Activated CD8-positive, alpha-beta memory T cell treated with anti-CD3 and anti-CD28 coated beads, Interleukin-2, amount 10 ng/mL, durations not matched to agents 7 days and 5 days (primary cell): Measurements from ENCODE around the gene NR2F2. TPM values are rescaled to one million over a fixed set of nuclear protein-coding genes. Genes with fewer than 3 reads are reported as not detected.

ENCODE experiments used
- ATAC-seq: fragments of 150-1000 bp; cut with Tn5 transposase; one replicate; pipeline ENCODE4 v1.10.0; 2021; ENCODE audit warnings: moderate library complexity
- CTCF ChIA-PET: fragments of 350-600 bp; sonication (Branson Sonifier 250); formaldehyde crosslinking; loops from one replicate; lab custom pipeline; 2021; ENCODE audit warnings: antibody characterized with exemption; lab: Charles Lee
- DNase-seq: peaks from one replicate; pipeline ENCODE4 v3.0.0-alpha.2; 2020
- H3K27ac Mint-ChIP-seq: one replicate; pipeline ENCODE4 v1.8.0; 2021; ENCODE audit warnings: mild to moderate bottlenecking, mixed read lengths
- H3K27me3 Mint-ChIP-seq: one replicate; pipeline ENCODE4 v1.8.0; 2021; ENCODE audit warnings: mixed read lengths
- H3K36me3 Mint-ChIP-seq: one replicate; pipeline ENCODE4 v1.8.0; 2021; ENCODE audit warnings: mild to moderate bottlenecking, mixed read lengths
- H3K4me1 Mint-ChIP-seq: one replicate; pipeline ENCODE4 v1.8.0; 2021; ENCODE audit warnings: mixed read lengths
- H3K4me3 Mint-ChIP-seq: one replicate; pipeline ENCODE4 v1.8.0; 2021; ENCODE audit warnings: mild to moderate bottlenecking, moderate library complexity, mixed read lengths
- H3K9me3 Mint-ChIP-seq: one replicate; pipeline ENCODE4 v1.8.0; 2022; ENCODE audit warnings: low read depth, mixed read lengths
- total RNA-seq, 2 experiments: library from RNA; stranded (reverse); gene quantifications; one replicate each; pipeline ENCODE4 v1.2.3, GENCODE V29; 2021

The NR2F2 gene
- total RNA-seq, 2 experiments from 2014 or later, result not detected

GRCh38 chr15:96345560-96346399 is 15.3 kb downstream of the NR2F2 start:
- Mint-ChIP-seq H3K9me3 (no peaks in the 10 kb centered on the region), H3K36me3 (peaks cover 6% of the 10 kb centered on the region), H3K4me1 (peaks cover 2% of the 10 kb centered on the region), H3K27me3 (peaks cover 95% of the 10 kb centered on the region), H3K4me3 (no peak overlapping the region), H3K27ac (no peak overlapping the region)
- DNase-seq, result no peak
- ATAC-seq, result no peak
- CTCF ChIA-PET, result no interaction called here

- DNase-seq, result no peak
- Mint-ChIP-seq H3K9me3 (no peaks in the 10 kb centered on the region), H3K4me1 (peaks cover 2% of the 10 kb centered on the region), H3K27me3 (peaks cover 97% of the 10 kb centered on the region), H3K27ac (no peak overlapping the region), H3K4me3 (no peak overlapping the region), H3K36me3 (peaks cover 5% of the 10 kb centered on the region)
- no peak for ATAC-seq
- CTCF ChIA-PET, result no interaction called here
Measured at GRCh38 chr15:96346409-96346970, 16.0 kb downstream of the NR2F2 start.

- H3K27ac Mint-ChIP-seq, result peak overlapping the region; percentile 32
- DNase-seq, result no peak
- ATAC-seq, result no peak
- H3K9me3 Mint-ChIP-seq, result no peaks in the 10 kb centered on the region
- peaks cover 96% of the 10 kb centered on the region for H3K27me3 Mint-ChIP-seq
- no peak overlapping the region for H3K4me3 Mint-ChIP-seq
- CTCF ChIA-PET, result no interaction called here
- peaks cover 4% of the 10 kb centered on the region for H3K36me3 Mint-ChIP-seq
- H3K4me1 Mint-ChIP-seq, result peaks cover 2% of the 10 kb centered on the region
Measured at GRCh38 chr15:96347181-96348111, 16.9 kb downstream of the NR2F2 start.

- H3K4me1 Mint-ChIP-seq, result peaks cover 2% of the 10 kb centered on the region
- DNase-seq (no peak), ATAC-seq (no peak)
- no peaks in the 10 kb centered on the region for H3K9me3 Mint-ChIP-seq
- H3K27me3 Mint-ChIP-seq, result peaks cover 96% of the 10 kb centered on the region
- no peak overlapping the region for H3K27ac Mint-ChIP-seq
- CTCF ChIA-PET, result no interaction called here
- peaks cover 2% of the 10 kb centered on the region for H3K36me3 Mint-ChIP-seq
- H3K4me3 Mint-ChIP-seq, result no peak overlapping the region
Measured at GRCh38 chr15:96348112-96349027, 17.9 kb downstream of the NR2F2 start.

- CTCF ChIA-PET, result no interaction called here
- peaks cover 2% of the 10 kb centered on the region for H3K36me3 Mint-ChIP-seq
- no peak overlapping the region for H3K4me3 Mint-ChIP-seq
- H3K9me3 Mint-ChIP-seq, result peaks cover 2% of the 10 kb centered on the region
- ATAC-seq (no peak), DNase-seq (no peak)
- no peak overlapping the region for H3K27ac Mint-ChIP-seq
- peaks cover 2% of the 10 kb centered on the region for H3K4me1 Mint-ChIP-seq
- H3K27me3 Mint-ChIP-seq, result peaks cover 94% of the 10 kb centered on the region
Measured at GRCh38 chr15:96349034-96349856, 18.7 kb downstream of the NR2F2 start.

- Mint-ChIP-seq H3K27me3 (peaks cover 86% of the 10 kb centered on the region), H3K27ac (no peak overlapping the region), H3K4me3 (no peak overlapping the region), H3K9me3 (peaks cover 2% of the 10 kb centered on the region), H3K36me3 (peaks cover 2% of the 10 kb centered on the region), H3K4me1 (peaks cover 2% of the 10 kb centered on the region)
- ATAC-seq (no peak), DNase-seq (no peak)
- CTCF ChIA-PET, result no interaction called here
Measured at GRCh38 chr15:96349857-96350720, 19.6 kb downstream of the NR2F2 start.

GRCh38 chr15:96350934-96351724 is 20.6 kb downstream of the NR2F2 start:
- ATAC-seq, result no peak
- Mint-ChIP-seq H3K4me3 (no peak overlapping the region), H3K9me3 (peaks cover 2% of the 10 kb centered on the region), H3K27ac (no peak overlapping the region), H3K36me3 (peaks cover 2% of the 10 kb centered on the region), H3K4me1 (peaks cover under 1% of the 10 kb centered on the region), H3K27me3 (peaks cover 75% of the 10 kb centered on the region)
- no peak for DNase-seq
- CTCF ChIA-PET, result no interaction called here

GRCh38 chr15:96351761-96352603 is 21.5 kb downstream of the NR2F2 start:
- Mint-ChIP-seq H3K27me3 (peaks cover 67% of the 10 kb centered on the region), H3K27ac (no peak overlapping the region), H3K36me3 (peaks cover 2% of the 10 kb centered on the region)

GRCh38 chr15:96352604-96353405 is 22.3 kb downstream of the NR2F2 start:
- CTCF ChIA-PET, result no interaction called here
- H3K36me3 Mint-ChIP-seq, result peaks cover 2% of the 10 kb centered on the region
- no peak overlapping the region for H3K4me3 Mint-ChIP-seq
- DNase-seq, result no peak
- H3K27me3 Mint-ChIP-seq, result peaks cover 63% of the 10 kb centered on the region
- H3K27ac Mint-ChIP-seq, result no peak overlapping the region
- ATAC-seq, result no peak
- peaks cover 14% of the 10 kb centered on the region for H3K4me1 Mint-ChIP-seq
- H3K9me3 Mint-ChIP-seq, result peaks cover 2% of the 10 kb centered on the region

More at GRCh38 chr15:96351761-96352603, 21.5 kb downstream of the NR2F2 start:
- CTCF ChIA-PET, result no interaction called here
- Mint-ChIP-seq H3K4me3 (no peak overlapping the region), H3K9me3 (peaks cover 2% of the 10 kb centered on the region), H3K4me1 (peaks cover 9% of the 10 kb centered on the region)
- DNase-seq, result no peak
- no peak for ATAC-seq
